ENCODE measurements around the gene ZNF764. TPM values are rescaled to one million over a fixed set of nuclear protein-coding genes. Genes with fewer than 3 reads are reported as not detected.

ZNF764 gene
- total RNA-seq, 4 donors from 2014 or later: 12.5 to 16.7 (median 15.3) TPM

- Histone ChIP-seq H3K27ac (no peak overlapping the region), H3K4me3 (no peak overlapping the region), H3K36me3 (peaks cover 0 to 4% (median 0%) of the 10 kb centered on the region in 3 donors), H3K27me3 (no peaks in the 10 kb centered on the region), H3K9me3 (no peaks in the 10 kb centered on the region), H3K4me1 (no peaks in the 10 kb centered on the region)
- TF ChIP-seq POLR2A (IDR thresholded peaks at IDR 0.05) (no peak), CTCF (IDR thresholded peaks at IDR 0.05) (no peak), EP300 (IDR thresholded peaks at IDR 0.05) (no peak)
- WGBS, 2 donors: 74 to 85% methylated on average over 2 of the region's 2 CpGs
- no peak for DNase-seq (ENCODE audit: low spot score in 2 of 2)
Measured at GRCh38 chr16:30515275-30515674, 42.9 kb downstream of the ZNF764 start.

DNA sequence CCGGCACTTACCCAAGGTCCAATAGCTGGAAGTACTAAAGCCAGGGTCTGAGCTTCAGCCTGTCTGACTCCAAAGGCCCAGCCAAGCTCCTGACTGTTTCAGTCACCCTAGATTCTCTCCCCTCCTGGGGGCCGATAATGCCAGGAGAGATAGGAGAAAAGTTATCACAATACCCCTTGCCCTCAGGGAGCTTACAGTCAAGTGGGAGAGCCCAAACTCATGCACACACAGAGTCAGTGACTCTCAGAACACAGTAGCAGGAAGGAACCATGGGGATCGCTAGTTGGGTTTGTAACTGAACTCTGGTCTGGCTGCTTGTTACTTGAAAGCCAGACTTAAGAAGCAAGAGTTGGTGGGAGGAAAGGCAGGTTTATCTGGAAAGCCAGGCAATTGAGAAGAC, 46.7 kb downstream of the ZNF764 start:
- no peaks in the 10 kb centered on the region for H3K4me1 ChIP-seq
- H3K27me3 ChIP-seq: no peaks in the 10 kb centered on the region
- no peak for TF ChIP-seq EP300 (IDR thresholded peaks at IDR 0.05)
- TF ChIP-seq POLR2A (IDR thresholded peaks at IDR 0.05): no peak
- 86 to 98% methylated on average over 3 of the region's 3 CpGs for WGBS, 2 donors
- H3K4me3 ChIP-seq: no peak overlapping the region
- no peak for DNase-seq (ENCODE audit: low spot score in 2 of 2)
- H3K36me3 ChIP-seq: peaks cover 0 to 4% (median 0%) of the 10 kb centered on the region in 3 donors
- no peak overlapping the region for H3K27ac ChIP-seq
- H3K9me3 ChIP-seq: no peaks in the 10 kb centered on the region

- peaks cover 0 to 4% (median 0%) of the 10 kb centered on the region in 3 donors for H3K36me3 ChIP-seq
- H3K4me1 ChIP-seq: no peaks in the 10 kb centered on the region
- no peak for TF ChIP-seq POLR2A (IDR thresholded peaks at IDR 0.05)
- TF ChIP-seq EP300 (IDR thresholded peaks at IDR 0.05): no peak
- no peak for TF ChIP-seq CTCF (IDR thresholded peaks at IDR 0.05)
- WGBS, 2 donors: 55 to 62% methylated on average over 4 of the region's 4 CpGs
- H3K4me3 ChIP-seq: no peak overlapping the region
- H3K27ac ChIP-seq: no peak overlapping the region
- no peaks in the 10 kb centered on the region for H3K9me3 ChIP-seq
- H3K27me3 ChIP-seq: no peaks in the 10 kb centered on the region
- no peak for DNase-seq (ENCODE audit: low spot score in 2 of 2)
Measured at GRCh38 chr16:30510376-30510938, 47.7 kb downstream of the ZNF764 start.

GRCh38 chr16:30509081-30509765, 49.0 kb downstream of the ZNF764 start:
- Histone ChIP-seq H3K27me3 (no peaks in the 10 kb centered on the region), H3K4me1 (no peaks in the 10 kb centered on the region), H3K27ac (no peak overlapping the region), H3K9me3 (no peaks in the 10 kb centered on the region), H3K36me3 (peaks cover 0 to 4% (median 0%) of the 10 kb centered on the region in 3 donors), H3K4me3 (no peak overlapping the region)
- 71 to 78% methylated on average over 4 of the region's 4 CpGs for WGBS, 2 donors
- TF ChIP-seq EP300 (IDR thresholded peaks at IDR 0.05) (no peak), POLR2A (IDR thresholded peaks at IDR 0.05) (no peak), CTCF (IDR thresholded peaks at IDR 0.05) (no peak)
- no peak for DNase-seq (ENCODE audit: low spot score in 2 of 2)

Small RNA genes within 50 kb of the gene (small RNA-seq; reads per million reads assigned to genes)
- gene AC093249.4 (not detected), gene MIR4518 (not detected)

Other genes starting within 250 kb of the ZNF764 start
- 10 to 100 TPM; 31.8 to 42.7 (median 36.1) TPM for gene CD2BP2, start 203.1 kb downstream of the ZNF764 start, total RNA-seq
- 10 to 100 TPM; 25.6 to 52.2 (median 31.1) TPM for gene TBC1D10B, start 187.9 kb downstream of the ZNF764 start, total RNA-seq
- gene MYL11, start 183.6 kb downstream of the ZNF764 start, total RNA-seq: not detected
- gene SEPTIN1, start 175.8 kb downstream of the ZNF764 start, total RNA-seq: 1 to 10 TPM in 3 of 4 donors, not detected in 1; 1.4 to 4.8 (median 3.6) TPM
- gene ZNF48, start 163.0 kb downstream of the ZNF764 start, total RNA-seq: 1 to 10 TPM; 5.5 to 7.5 (median 7.3) TPM
- gene ZNF771, start 150.8 kb downstream of the ZNF764 start, total RNA-seq: 10 to 100 TPM; 35.8 to 48.2 (median 43.0) TPM
- gene DCTPP1, start 128.3 kb downstream of the ZNF764 start, total RNA-seq: 10 to 100 TPM; 12.1 to 20.7 (median 16.1) TPM
- gene SEPHS2, start 112.5 kb downstream of the ZNF764 start, total RNA-seq: 10 to 100 TPM; 26.2 to 36.5 (median 33.5) TPM
- gene ITGAL, start 85.6 kb downstream of the ZNF764 start, total RNA-seq: 1 to 10 TPM; 2.4 to 8.8 (median 2.9) TPM
- 10 to 100 TPM; 22.8 to 40.2 (median 31.8) TPM for gene ZNF768, start 31.8 kb downstream of the ZNF764 start, total RNA-seq
- gene ZNF747, start 23.5 kb downstream of the ZNF764 start, total RNA-seq: 10 to 100 TPM; 17.4 to 22.2 (median 19.6) TPM
- 10 to 100 TPM; 15.7 to 28.6 (median 22.9) TPM for gene ZNF688, start 13.3 kb upstream of the ZNF764 start, total RNA-seq
- 10 to 100 TPM; 12.0 to 17.1 (median 14.9) TPM for gene ZNF785, start 27.3 kb upstream of the ZNF764 start, total RNA-seq
- 10 to 100 TPM in 2 of 4 donors, 1 to 10 TPM in 2; 7.8 to 11.7 (median 10.0) TPM for gene ZNF689, start 52.0 kb upstream of the ZNF764 start, total RNA-seq
- gene PRR14, start 92.6 kb upstream of the ZNF764 start, total RNA-seq: 10 to 100 TPM; 37.4 to 43.7 (median 40.1) TPM
- gene FBRS, start 100.1 kb upstream of the ZNF764 start, total RNA-seq: 10 to 100 TPM; 26.2 to 46.8 (median 31.7) TPM
- gene SRCAP, start 140.8 kb upstream of the ZNF764 start, total RNA-seq: 10 to 100 TPM; 17.2 to 42.6 (median 31.0) TPM
- 10 to 100 TPM; 29.9 to 46.2 (median 33.3) TPM for gene PHKG2, start 190.1 kb upstream of the ZNF764 start, total RNA-seq
- 10 to 100 TPM in 1 of 4 donors, 1 to 10 TPM in 3; 3.7 to 12.6 (median 8.2) TPM for gene CFAP119, start 203.7 kb upstream of the ZNF764 start, total RNA-seq
- gene RNF40, start 203.9 kb upstream of the ZNF764 start, total RNA-seq: 100 to 1,000 TPM in 1 of 4 donors, 10 to 100 TPM in 3; 71.7 to 127 (median 91.5) TPM
- 10 to 100 TPM; 14.7 to 22.2 (median 17.1) TPM for gene ZNF629, start 228.8 kb upstream of the ZNF764 start, total RNA-seq

Measured in tibial nerve (tissue), 4 donors.